ENCODE results near the gene MNS1. TPM values are rescaled to one million over a fixed set of nuclear protein-coding genes. Genes with fewer than 3 reads are reported as not detected.
"Not testable (repeated sequence)": the region's sequence is repeated elsewhere in the genome, so short reads cannot be mapped to it uniquely, and the experiment has no call there.

Gene MNS1
- total RNA-seq, 1 donor from 2014 or later, result under 0.01 TPM

DNA sequence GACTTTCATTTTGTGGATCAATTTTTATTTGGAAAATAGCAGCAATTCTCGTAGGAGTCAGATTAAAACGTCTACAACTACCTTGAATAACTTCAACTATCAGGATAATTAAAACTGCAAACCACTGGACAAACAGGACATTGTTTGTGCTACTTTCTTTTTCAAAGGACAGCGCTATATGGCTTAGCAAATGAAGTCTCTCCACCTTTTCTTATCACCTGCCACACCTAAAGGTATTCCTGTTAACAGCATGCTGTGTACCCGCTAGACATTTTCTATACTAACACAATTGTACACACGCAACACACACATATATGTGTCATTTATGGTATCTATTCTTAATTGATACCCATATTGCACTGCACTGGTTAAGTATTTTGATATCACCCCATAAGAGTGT is 19.2 kb downstream of the MNS1 start:
- no peak for DNase-seq

DNA sequence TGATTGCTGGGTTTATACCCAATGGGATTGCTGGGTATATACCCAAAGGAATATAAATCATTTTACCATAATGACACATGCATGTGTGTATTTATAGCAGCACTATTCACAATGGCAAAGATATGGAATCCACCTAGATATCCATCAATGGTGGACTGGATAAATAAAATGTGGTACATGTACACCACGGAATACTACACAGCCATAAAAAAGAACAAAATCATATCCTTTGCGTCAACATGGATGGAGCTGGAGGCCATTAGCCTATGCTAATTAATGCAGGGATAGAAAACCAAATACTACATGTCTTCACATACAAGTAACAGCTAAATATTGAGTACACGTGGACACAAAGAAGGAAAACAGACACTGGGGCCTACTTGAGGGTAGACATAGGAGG is 22.6 kb downstream of the MNS1 start:
- no peak for DNase-seq

GRCh38 chr15:56440214-56440770 is 24.6 kb downstream of the MNS1 start:
- no peak for DNase-seq

DNA sequence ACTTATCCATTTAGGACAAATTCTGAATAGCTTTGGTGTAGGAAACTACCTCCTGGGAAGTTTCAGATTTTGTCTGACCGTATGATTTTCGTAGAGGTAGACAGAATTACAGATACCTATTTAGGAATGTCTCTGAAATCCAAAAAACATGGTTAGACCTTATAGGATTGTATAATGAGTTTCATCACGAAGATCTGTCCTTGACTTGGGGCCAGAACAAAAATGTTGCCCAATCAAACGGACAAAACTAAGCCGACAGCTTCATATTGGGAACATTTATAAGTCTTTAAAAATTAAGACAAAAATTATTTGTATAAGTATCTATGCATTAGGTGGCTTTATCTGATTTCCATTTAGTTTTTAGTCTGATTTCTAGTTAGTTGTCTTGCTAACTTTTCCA is 32.6 kb downstream of the MNS1 start:
- no peak for DNase-seq

GRCh38 chr15:56428821-56429458 is 36.0 kb downstream of the MNS1 start:
- peak; percentile 60 for DNase-seq

- no peak for DNase-seq
Observed at GRCh38 chr15:56425976-56426375, 39.0 kb downstream of the MNS1 start.

DNA sequence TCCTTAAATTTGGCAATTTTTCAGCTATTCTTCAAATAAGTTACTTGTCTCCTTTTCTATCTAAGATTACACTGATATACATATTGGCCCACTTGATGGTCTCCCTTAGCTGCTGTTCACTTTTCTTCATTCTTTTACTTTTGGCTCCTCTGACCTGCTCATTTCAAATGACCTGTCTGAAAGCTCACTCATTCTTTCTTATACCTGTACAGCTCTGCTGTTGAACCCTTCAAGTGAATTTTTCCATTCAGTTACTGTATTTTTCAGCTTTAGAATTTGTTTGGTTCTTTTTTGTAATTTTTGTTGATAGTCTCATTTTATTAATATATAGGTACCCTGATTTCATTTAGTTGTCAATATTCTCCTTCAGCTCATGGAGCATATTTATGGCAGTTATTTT is 39.7 kb downstream of the MNS1 start:
- DNase-seq, result no peak

DNA sequence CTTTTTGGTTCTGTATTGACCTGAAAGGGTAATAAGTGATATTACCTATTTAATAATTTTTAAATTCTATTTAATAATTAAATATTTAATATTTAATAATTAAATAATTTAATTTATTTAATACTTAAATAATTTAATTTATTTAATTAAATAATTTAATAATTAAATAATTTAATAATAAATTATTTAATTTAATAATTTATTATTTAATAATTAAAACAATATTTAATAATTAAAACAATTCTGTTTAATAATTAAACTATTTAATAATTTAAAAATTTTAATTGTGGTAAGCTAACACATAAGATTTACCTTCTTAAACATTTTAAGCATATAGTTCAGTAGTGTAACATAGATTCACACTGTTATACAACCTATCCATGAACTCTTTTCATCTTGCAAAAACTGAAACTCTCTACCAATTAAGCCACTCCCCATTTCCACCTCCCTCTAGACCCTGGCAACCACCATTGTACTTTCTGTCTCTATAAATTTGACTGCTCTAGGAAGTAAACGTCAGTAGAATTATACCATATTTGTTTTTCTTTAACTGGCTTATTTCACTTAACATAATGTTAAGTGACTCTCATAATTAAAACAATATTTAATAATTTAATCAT is 51.7 kb downstream of the MNS1 start:
- DNase-seq, result not testable (repeated sequence)

DNA sequence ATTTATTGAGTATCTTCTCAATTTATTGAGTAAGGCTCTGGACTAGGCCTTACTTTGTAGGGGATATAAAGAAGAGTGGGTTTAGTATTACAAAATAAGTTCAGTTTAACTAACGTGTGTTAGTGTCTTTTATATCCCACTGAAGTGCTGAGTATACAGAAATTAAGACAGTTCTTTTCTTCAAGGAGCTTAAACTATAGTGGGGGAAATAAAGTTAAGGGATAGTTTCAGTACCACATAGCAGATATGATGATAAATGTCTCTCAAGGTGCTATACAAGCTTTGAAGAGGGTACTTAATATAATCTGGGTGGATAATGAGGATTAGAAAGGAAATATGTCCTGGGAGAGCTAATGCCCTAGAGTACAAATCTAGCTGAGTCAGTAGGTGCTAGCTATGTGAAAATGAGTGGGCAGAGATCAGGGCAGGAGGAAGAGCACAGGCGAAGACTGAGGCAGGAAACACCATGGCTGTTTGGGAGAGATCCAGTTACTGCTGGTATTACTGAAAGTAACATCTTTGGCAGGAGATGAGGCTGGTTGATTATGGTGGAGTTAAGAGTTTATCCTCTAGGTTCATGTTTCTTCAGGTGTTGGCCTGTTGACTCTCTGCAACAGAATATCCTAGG is 53.7 kb downstream of the MNS1 start:
- no peak for DNase-seq

DNA sequence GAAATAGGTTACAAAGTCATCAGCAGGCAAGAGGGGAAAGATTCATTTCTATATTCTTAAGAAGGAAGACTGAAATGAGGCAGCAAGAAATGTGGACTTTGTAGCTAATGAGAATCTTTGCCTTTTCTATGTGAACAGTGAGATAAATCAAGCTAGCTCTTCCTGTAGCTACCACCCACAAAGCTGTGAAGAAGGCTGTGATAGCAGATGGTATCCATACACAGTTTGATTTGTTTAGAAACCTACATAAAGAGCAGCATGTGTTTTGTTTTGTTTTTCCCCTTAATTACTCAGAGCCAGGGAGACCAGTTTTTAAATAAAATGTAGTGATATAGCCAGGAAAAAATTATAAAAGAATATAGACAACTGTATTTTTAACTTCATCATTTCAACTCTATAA is 54.2 kb downstream of the MNS1 start:
- no peak for DNase-seq

- not testable (repeated sequence) for DNase-seq
Observed at GRCh38 chr15:56399209-56399608, 65.7 kb downstream of the MNS1 start.

DNA sequence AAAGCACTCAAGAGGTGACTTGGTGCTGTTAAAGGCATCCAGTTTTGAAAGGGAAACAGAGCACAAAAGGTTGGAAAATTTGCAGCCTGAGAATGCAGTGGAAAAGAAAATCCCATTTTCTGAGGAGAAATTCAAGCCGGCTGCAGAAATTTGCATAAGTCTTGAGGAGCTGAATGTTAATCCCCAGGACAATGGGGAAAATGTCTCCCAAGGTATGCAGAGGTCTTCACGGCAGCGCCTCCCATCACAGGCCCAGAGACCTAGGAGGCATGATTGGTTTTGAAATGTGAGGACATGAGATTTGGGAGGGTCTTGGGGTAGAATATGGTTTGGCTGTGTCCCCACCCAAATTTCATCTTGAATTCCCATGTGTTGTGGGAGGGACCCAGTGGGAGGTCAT is 67.6 kb downstream of the MNS1 start:
- not testable (repeated sequence) for DNase-seq

DNA sequence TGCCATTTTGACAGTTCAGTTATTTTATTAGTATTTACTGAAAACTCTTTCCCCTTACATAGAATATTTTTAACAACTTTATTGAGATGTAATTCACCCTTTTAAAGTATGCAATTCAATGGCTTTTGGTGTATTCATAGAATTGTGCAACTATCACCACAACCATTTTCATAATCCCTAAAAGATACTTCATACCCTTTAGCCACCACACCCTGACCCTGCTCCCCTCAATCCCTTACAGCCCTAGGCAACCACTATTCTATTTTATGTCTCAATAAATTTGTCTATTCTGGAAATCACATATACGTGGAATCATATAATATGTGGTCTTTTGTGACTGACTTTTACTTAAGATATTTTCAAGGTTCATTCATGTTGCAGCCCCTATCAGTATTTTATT is 70.0 kb downstream of the MNS1 start:
- DNase-seq, result no peak

- no peak for DNase-seq
Observed at GRCh38 chr15:56393277-56393676, 71.7 kb downstream of the MNS1 start.

DNA sequence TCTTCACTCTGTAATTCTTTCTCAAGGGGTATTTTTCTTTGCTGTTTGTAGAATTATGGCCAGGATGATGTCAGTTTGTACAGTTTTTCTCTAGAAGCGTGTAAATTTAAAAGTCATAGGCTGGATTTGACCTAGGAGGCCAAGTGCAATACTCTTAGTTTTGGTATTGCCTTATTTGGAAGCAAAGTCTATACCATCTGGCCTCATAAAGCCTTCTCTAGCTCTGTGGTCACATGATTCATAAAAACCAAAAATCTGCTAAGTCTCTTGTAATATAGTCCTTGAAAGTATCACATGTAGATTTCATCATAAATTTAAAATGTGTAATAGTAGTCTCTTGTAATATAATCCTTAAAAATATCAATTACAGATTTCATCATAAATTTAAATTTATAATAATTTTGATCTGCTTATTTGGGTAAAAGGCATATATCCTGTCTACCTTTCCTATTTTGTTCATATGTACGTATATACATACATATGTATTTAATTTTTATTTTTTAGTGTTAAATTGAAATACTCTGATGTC is 74.1 kb downstream of the MNS1 start:
- DNase-seq, result no peak

DNA sequence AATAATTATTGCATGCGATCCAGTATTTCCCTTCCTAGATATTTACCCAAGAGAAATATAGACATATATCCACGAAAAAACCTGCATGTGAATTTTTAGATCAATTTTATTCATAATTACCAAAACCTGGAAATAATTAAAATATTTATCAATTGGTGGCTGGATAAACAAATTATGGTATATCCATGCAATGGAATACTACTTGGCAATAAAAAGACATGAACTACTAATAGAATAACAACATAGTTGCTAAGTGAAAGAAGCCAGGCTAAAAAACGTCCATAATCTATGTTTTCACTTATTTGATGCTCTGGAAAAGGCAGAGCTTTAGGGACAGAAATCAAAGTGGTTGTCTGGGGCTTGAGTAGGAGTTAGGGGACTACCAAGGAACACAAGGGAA is 79.0 kb downstream of the MNS1 start:
- no peak for DNase-seq

DNA sequence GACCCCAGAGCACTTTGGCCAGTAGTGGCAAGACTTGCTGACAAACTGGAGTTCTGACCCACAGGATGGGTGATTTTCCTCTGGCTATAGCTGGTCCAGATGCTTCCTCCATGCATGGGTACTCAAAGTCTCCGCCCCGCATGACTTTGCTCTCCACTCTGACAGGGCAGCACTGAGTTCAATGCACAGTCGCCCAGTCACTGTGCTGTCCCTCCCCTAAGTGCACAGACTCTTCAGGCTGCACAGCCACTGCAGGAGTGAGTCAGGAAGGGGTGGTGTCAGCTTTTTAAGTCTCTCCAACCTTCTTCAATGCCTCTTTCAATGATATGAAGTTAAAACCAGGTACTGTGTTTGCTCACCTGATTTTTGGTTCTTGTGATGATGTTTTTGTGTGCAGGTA is 81.9 kb downstream of the MNS1 start:
- DNase-seq, result no peak

Other genes with a start within 250 kb of the MNS1 start
- gene RFX7, start 221.3 kb downstream of the MNS1 start, total RNA-seq, result 4.4 and 8.5 TPM in 2 replicates
- 0.51 and 0.93 TPM in 2 replicates for gene TEX9, start 99.7 kb downstream of the MNS1 start, total RNA-seq

Data from dermis blood vessel endothelial cell (primary cell).